CD8-positive, alpha-beta memory T cell (primary cell): ENCODE data around the gene STEAP1. TPM values are rescaled to one million over a fixed set of nuclear protein-coding genes. Genes with fewer than 3 reads are reported as not detected.
A peak's percentile ranks its signal among the peaks of the same experiment; 100 is the strongest.

Experiments
- CTCF ChIA-PET: fragments of 350-600 bp; sonication (Branson Sonifier 250); formaldehyde crosslinking; loops from one replicate; lab custom pipeline; 2021; ENCODE audit warnings: antibody characterized with exemption; lab: Charles Lee
- POLR2A ChIA-PET: fragments of 350-600 bp; sonication (Branson Sonifier 250); formaldehyde crosslinking; loops from one replicate; lab custom pipeline; 2021; ENCODE audit warnings: antibody characterized with exemption; lab: Charles Lee
- DNase-seq, 5 donors: peaks; one replicate each; pipeline versions ENCODE4 v3.0.0 to v3.0.0-alpha.2; 2020 to 2022; ENCODE audit warnings: mixed read lengths in 1 of 5
- H3K27ac ChIP-seq: one replicate; pipeline ENCODE4 v1.7.0; 2013; ENCODE audit warnings: low read depth, mild to moderate bottlenecking, low read length, moderate library complexity
- H3K27me3 ChIP-seq: 2 replicates; pipeline ENCODE4 v1.7.0; 2013; ENCODE audit warnings: low read length, mild to moderate bottlenecking; ENCODE audit not compliant: insufficient read depth, poor library complexity, severe bottlenecking
- H3K36me3 ChIP-seq: 2 replicates; pipeline ENCODE4 v1.7.0; 2013; ENCODE audit warnings: mild to moderate bottlenecking, low read length, moderate library complexity; ENCODE audit not compliant: insufficient read depth
- H3K4me1 ChIP-seq: 2 replicates; pipeline ENCODE4 v1.7.0; 2013; ENCODE audit warnings: mild to moderate bottlenecking, low read length, moderate library complexity; ENCODE audit not compliant: insufficient read depth
- H3K4me3 ChIP-seq: 2 replicates; pipeline ENCODE4 v1.7.0; 2013; ENCODE audit warnings: mild to moderate bottlenecking, low read length
- H3K9me3 ChIP-seq: 2 replicates; pipeline ENCODE4 v1.7.0; 2013; ENCODE audit warnings: mild to moderate bottlenecking, low read length
- H3K27ac Mint-ChIP-seq, 8 donors: one replicate each; pipeline ENCODE4 v1.8.0; 2020 to 2021; ENCODE audit warnings: mixed read lengths in 8 of 8, mild to moderate bottlenecking in 6 of 8, inconsistent platforms in 3 of 8, moderate library complexity in 3 of 8
- H3K27me3 Mint-ChIP-seq, 2 donors: one replicate each; pipeline ENCODE4 v1.8.0; 2020 to 2021; ENCODE audit warnings: mixed read lengths in 2 of 2, mild to moderate bottlenecking in 1 of 2, moderate library complexity in 1 of 2
- H3K36me3 Mint-ChIP-seq, 3 donors: one replicate each; pipeline ENCODE4 v1.8.0; 2020 to 2021; ENCODE audit warnings: mixed read lengths in 3 of 3, inconsistent platforms in 1 of 3, mild to moderate bottlenecking in 1 of 3
- H3K4me1 Mint-ChIP-seq, 3 donors: one replicate each; pipeline ENCODE4 v1.8.0; 2020 to 2021; ENCODE audit warnings: mixed read lengths in 3 of 3, inconsistent platforms in 1 of 3, mild to moderate bottlenecking in 1 of 3
- H3K4me3 Mint-ChIP-seq, 7 donors: one replicate each; pipeline ENCODE4 v1.8.0; 2020 to 2021; ENCODE audit warnings: mixed read lengths in 7 of 7, mild to moderate bottlenecking in 6 of 7, moderate library complexity in 4 of 7, inconsistent platforms in 2 of 7
- H3K9me3 Mint-ChIP-seq, 5 donors: one replicate each; pipeline ENCODE4 v1.8.0; 2020 to 2022; ENCODE audit warnings: mixed read lengths in 5 of 5, mild to moderate bottlenecking in 3 of 5, moderate library complexity in 2 of 5, inconsistent platforms in 1 of 5
- polyA plus RNA-seq: library from polyadenylated mRNA; unstranded; fragments of 300-500 nt; fragmentation: Illumina TruSeq; gene quantifications from one replicate; pipeline ENCODE4 v1.2.3, GENCODE V29; 2021
- total RNA-seq, 2 experiments: library from RNA; stranded (reverse); gene quantifications; one replicate each; pipeline ENCODE4 v1.2.3, GENCODE V29; 2021

STEAP1 gene
- total and polyA plus RNA-seq, 3 experiments from 2014 or later: not detected

DNA sequence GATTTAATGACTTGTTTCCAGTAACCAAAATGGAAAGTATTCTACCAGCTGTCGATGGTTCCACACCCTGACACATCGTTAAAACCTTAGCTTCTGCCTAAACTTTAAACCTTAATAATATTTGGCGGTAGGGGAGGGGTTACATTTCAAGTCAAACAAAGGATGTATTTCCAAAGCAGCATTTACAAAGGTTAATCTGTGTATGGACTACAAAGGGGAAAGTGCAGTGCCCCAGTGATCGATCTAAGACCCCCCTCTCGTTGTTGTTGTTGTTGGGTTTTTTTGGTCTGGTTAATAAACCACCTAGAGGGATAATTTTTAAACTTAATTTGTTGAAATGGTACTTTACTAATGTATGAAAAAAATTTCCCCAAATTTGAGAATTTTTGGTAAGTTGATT, 56.2 kb downstream of the STEAP1 start:
- peaks cover 0 to 3% (median 0%) of the 10 kb centered on the region in 5 donors for H3K9me3 Mint-ChIP-seq
- POLR2A ChIA-PET: no interaction called here
- no peak for DNase-seq
- Histone ChIP-seq H3K27ac (no peak overlapping the region), H3K27me3 (peaks cover 14% of the 10 kb centered on the region), H3K4me1 (no peaks in the 10 kb centered on the region), H3K4me3 (no peak overlapping the region), H3K9me3 (no peaks in the 10 kb centered on the region), H3K36me3 (no peaks in the 10 kb centered on the region)
- H3K4me3 Mint-ChIP-seq: no peak overlapping the region
- H3K27me3 Mint-ChIP-seq: peaks cover 8 to 15% of the 10 kb centered on the region in 2 donors
- no peak overlapping the region for H3K27ac Mint-ChIP-seq
- no peaks in the 10 kb centered on the region for H3K36me3 Mint-ChIP-seq
- CTCF ChIA-PET: no interaction called here
- H3K4me1 Mint-ChIP-seq: peaks cover 5 to 12% (median 7%) of the 10 kb centered on the region in 3 donors

DNA sequence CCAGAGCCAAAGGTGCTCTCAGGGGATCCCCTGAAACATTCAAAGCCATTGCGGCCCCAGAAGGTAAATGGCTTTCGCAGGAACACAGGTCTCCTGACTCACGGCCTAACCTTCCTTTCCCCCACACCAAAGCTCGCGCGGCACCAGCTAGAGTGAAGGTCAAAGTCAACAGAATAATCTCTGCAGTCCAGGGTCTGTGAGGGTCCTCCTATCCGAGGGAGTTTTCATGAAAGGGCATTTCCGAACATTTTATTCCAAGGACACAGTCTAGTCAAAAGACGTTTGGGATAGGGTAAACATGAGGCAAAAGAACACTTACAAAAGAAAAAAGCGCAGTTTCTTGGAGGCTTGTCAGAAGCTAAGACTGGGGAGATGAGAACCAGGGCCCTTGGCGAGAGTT, 56.7 kb downstream of the STEAP1 start:
- H3K36me3 Mint-ChIP-seq: no peaks in the 10 kb centered on the region
- Histone ChIP-seq H3K4me3 (no peak overlapping the region), H3K36me3 (no peaks in the 10 kb centered on the region), H3K27me3 (peaks cover 14% of the 10 kb centered on the region), H3K27ac (no peak overlapping the region), H3K9me3 (no peaks in the 10 kb centered on the region), H3K4me1 (no peaks in the 10 kb centered on the region)
- peaks cover 5 to 12% (median 7%) of the 10 kb centered on the region in 3 donors for H3K4me1 Mint-ChIP-seq
- peaks cover 0 to 3% (median 0%) of the 10 kb centered on the region in 5 donors for H3K9me3 Mint-ChIP-seq
- H3K27me3 Mint-ChIP-seq: peaks cover 8 to 16% of the 10 kb centered on the region in 2 donors
- no peak for DNase-seq
- CTCF ChIA-PET: no interaction called here
- POLR2A ChIA-PET: no interaction called here
- peak overlapping the region in 5 of 7 donors; percentile 2 to 36 (median 29) for H3K4me3 Mint-ChIP-seq
- no peak overlapping the region for H3K27ac Mint-ChIP-seq

DNA sequence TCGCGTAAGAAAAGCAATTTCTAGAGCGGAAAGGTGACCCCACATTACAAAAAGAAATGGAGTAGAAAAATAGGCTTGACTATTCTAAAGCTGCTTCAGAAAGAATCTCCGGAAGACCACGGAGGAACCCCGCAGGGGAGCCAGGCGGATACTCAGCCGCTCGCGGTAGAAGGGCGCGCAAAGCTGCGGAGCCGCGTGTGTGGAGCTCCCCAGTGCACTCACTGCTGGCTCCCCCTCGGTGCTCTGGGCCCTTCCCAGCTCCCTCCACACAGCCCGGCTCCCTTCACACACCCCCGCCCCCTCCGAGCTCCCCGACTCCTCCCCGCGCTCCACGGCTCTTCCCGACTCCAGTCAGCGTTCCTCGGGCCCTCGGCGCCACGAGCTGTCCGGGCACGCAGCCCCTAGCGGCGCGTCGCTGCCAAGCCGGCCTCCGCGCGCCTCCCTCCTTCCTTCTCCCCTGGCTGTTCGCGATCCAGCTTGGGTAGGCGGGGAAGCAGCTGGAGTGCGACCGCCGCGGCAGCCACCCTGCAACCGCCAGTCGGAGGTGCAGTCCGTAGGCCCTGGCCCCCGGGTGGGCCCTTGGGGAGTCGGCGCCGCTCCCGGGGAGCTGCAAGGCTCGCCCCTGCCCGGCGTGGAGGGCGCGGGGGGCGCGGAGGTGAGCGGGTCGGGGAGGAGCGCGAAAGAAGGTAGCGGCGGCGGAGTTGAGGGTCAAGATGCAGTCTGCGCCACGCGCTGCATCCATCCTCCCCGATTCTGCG, 57.3 kb downstream of the STEAP1 start, which contains the start of gene STEAP2:
Gene STEAP2 (plus strand): TSS at position 350 of the 758 bp plus-strand sequence. CDS start 13,343 bp downstream, outside the sequence.
- H3K9me3 ChIP-seq: no peaks in the 10 kb centered on the region
- CTCF ChIA-PET: interaction anchor here (1.0 kb wide), 1 partner anchor 11 kb away, joined by 3 read pairs; no protein-coding TSS in a partner anchor
- no peak within 1 kb of the TSS for H3K27ac Mint-ChIP-seq

DNA sequence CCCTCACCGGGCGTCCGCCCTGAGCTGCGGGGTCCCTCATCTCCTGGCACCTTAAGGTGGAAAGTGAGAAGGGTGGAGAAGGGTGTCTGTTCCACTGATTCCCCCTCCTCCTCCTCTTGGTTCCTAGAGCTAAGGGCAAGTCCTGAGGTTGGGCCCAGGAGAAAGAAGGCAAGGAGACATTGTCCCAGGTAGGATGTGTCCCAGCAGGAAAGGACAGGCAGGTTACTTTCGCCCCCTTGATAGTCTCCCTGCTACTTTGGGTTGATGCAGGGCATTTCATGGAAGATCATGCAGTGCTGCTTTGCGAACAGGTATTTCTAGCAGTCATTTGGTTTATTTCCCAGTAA, 57.9 kb downstream of the STEAP1 start:
- H3K4me1 Mint-ChIP-seq: peaks cover 5 to 12% (median 7%) of the 10 kb centered on the region in 3 donors
- H3K9me3 ChIP-seq: no peaks in the 10 kb centered on the region

More for the DNA sequence above, 57.3 kb downstream of the STEAP1 start, which contains the start of gene STEAP2:
- Histone ChIP-seq H3K27me3 (peaks cover 14% of the 10 kb centered on the region), H3K27ac (no peak within 1 kb of the TSS), H3K4me3 (no peak within 1 kb of the TSS), H3K36me3 (no peaks in the 10 kb centered on the region), H3K4me1 (no peaks in the 10 kb centered on the region)
- POLR2A ChIA-PET: no interaction called here
- Mint-ChIP-seq H3K36me3 (no peaks in the 10 kb centered on the region), H3K4me1 (peaks cover 5 to 12% (median 7%) of the 10 kb centered on the region in 3 donors), H3K9me3 (peaks cover 0 to 3% (median 0%) of the 10 kb centered on the region in 5 donors), H3K27me3 (peaks cover 8 to 20% of the 10 kb centered on the region in 2 donors), H3K4me3 (peak within 1 kb of the TSS in 6 of 7 donors; percentile 2 to 36 (median 31))
- DNase-seq: no peak

DNA sequence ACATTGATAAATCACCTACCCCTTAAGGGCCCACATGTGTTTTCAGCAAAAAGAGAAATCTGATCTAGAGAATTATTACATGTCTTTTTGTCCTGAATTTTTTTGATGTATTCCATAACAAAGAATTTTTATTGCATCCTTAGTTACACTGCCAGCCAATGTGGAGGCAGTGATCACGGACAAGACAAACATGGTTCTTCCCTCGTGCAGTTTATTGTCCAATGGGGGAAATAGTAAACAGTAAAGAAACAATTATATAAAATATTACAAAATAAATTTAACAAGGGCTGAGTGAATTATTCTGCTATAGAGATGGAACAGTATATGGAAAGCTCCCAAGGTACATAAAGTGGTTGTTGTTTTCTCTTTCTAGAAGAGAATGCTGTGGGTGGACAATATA, 59.3 kb downstream of the STEAP1 start:
- H3K36me3 Mint-ChIP-seq: no peaks in the 10 kb centered on the region
- no peak overlapping the region for H3K27ac Mint-ChIP-seq
- no peak for DNase-seq
- peaks cover 14% of the 10 kb centered on the region for H3K27me3 ChIP-seq
- H3K4me1 Mint-ChIP-seq: peaks cover 5 to 12% (median 7%) of the 10 kb centered on the region in 3 donors
- H3K4me3 ChIP-seq: no peak overlapping the region
- no peaks in the 10 kb centered on the region for H3K4me1 ChIP-seq
- no peak overlapping the region for H3K4me3 Mint-ChIP-seq
- H3K9me3 Mint-ChIP-seq: peaks cover 0 to 3% (median 0%) of the 10 kb centered on the region in 5 donors
- no peaks in the 10 kb centered on the region for H3K9me3 ChIP-seq
- ChIA-PET POLR2A (no interaction called here), CTCF (no interaction called here)
- H3K36me3 ChIP-seq: no peaks in the 10 kb centered on the region
- no peak overlapping the region for H3K27ac ChIP-seq
- peaks cover 8 to 20% of the 10 kb centered on the region in 2 donors for H3K27me3 Mint-ChIP-seq

More for the DNA sequence above, 57.9 kb downstream of the STEAP1 start:
- Histone ChIP-seq H3K27me3 (peaks cover 14% of the 10 kb centered on the region), H3K27ac (no peak overlapping the region), H3K36me3 (no peaks in the 10 kb centered on the region), H3K4me3 (no peak overlapping the region), H3K4me1 (no peaks in the 10 kb centered on the region)
- Mint-ChIP-seq H3K9me3 (peaks cover 0 to 3% (median 0%) of the 10 kb centered on the region in 5 donors), H3K36me3 (no peaks in the 10 kb centered on the region), H3K27ac (no peak overlapping the region), H3K4me3 (peak overlapping the region in 1 of 7 donors; percentile 33), H3K27me3 (peaks cover 8 to 20% of the 10 kb centered on the region in 2 donors)
- ChIA-PET CTCF (interaction anchor here (1.0 kb wide), 1 partner anchor 12 kb away, joined by 3 read pairs; no protein-coding TSS in a partner anchor), POLR2A (no interaction called here)
- no peak for DNase-seq

Other genes starting within 250 kb of the STEAP1 start
- not detected for gene STEAP2, start 57.3 kb downstream of the STEAP1 start, total RNA-seq
- gene STEAP2, start 57.3 kb downstream of the STEAP1 start, polyA plus RNA-seq: 0.15 TPM
- gene CFAP69, start 90.7 kb downstream of the STEAP1 start, total RNA-seq: under 1 TPM; 0.53 to 0.81 TPM
- gene CFAP69, start 90.7 kb downstream of the STEAP1 start, polyA plus RNA-seq: not detected
- not detected for gene FAM237B, start 166.8 kb downstream of the STEAP1 start, total RNA-seq
- gene FAM237B, start 166.8 kb downstream of the STEAP1 start, polyA plus RNA-seq: not detected
- 10 to 100 TPM; 37.6 to 43.3 TPM for gene GTPBP10, start 192.2 kb downstream of the STEAP1 start, total RNA-seq
- gene GTPBP10, start 192.2 kb downstream of the STEAP1 start, polyA plus RNA-seq: 31.3 TPM
- gene CLDN12, start 249.0 kb downstream of the STEAP1 start, total RNA-seq: 1 to 10 TPM; 3.7 to 4.9 TPM
- 0.82 TPM for gene CLDN12, start 249.0 kb downstream of the STEAP1 start, polyA plus RNA-seq